AG04450 (cell line): Measurements from ENCODE around the gene MEDAG. TPM values are rescaled to one million over a fixed set of nuclear protein-coding genes. Genes with fewer than 3 reads are reported as not detected.
A peak's percentile ranks its signal among the peaks of the same experiment; 100 is the strongest.

Source experiments
- CTCF ChIA-PET: fragments of 300-600, 350-600 bp; formaldehyde crosslinking; extraction: SDS; loops from one replicate; lab custom pipeline; 2022; ENCODE audit warnings: antibody characterized with exemption, inconsistent platforms; lab: Charles Lee
- POLR2A ChIA-PET: fragments of 350-600 bp; formaldehyde crosslinking; extraction: SDS; loops from one replicate; lab custom pipeline; 2021; ENCODE audit warnings: antibody characterized with exemption, inconsistent platforms; lab: Yijun Ruan, JAX
- DNase-seq: peaks from one replicate; pipeline ENCODE4 v3.0.0-alpha.2; 2011; ENCODE audit warnings: low read depth, low spot score
- H3K27ac ChIP-seq: one replicate; pipeline ENCODE4 v1.5.1; 2012; ENCODE audit warnings: low read depth, low read length, control low read depth
- H3K27me3 ChIP-seq: one replicate; pipeline ENCODE4 v1.6.0; 2012; ENCODE audit warnings: low read length; ENCODE audit not compliant: control insufficient read depth, insufficient read depth
- H3K4me3 ChIP-seq: 2 replicates; pipeline ENCODE4 v1.5.1; 2011; ENCODE audit warnings: mild to moderate bottlenecking, low read depth, low read length, control low read depth
- H3K9me3 ChIP-seq: 2 replicates; pipeline ENCODE4 v1.5.1; 2012; ENCODE audit warnings: low read length; ENCODE audit not compliant: control insufficient read depth, insufficient read depth
- polyA minus RNA-seq: library from RNA; depleted of rRNA, polyadenylated mRNA; stranded (reverse); fragments of >200 nt; gene quantifications from 2 replicates; pipeline ENCODE4 v1.2.3, GENCODE V29; 2011; rRNA and poly(A)+ RNA removed
- polyA plus RNA-seq: library from polyadenylated mRNA; depleted of rRNA; stranded (reverse); fragments of >200 nt; gene quantifications from 2 replicates; pipeline ENCODE4 v1.2.3, GENCODE V29; 2011; rRNA removed
- TF ChIP-seq, protein P1 (sequence below): IDR thresholded peaks from 2 replicates; pipeline ENCODE4 v1.5.1; 2011; ENCODE audit warnings: low read depth, low read length, control low read depth, inconsistent platforms

The MEDAG gene
- 3.2 and 3.7 TPM in 2 replicates for polyA plus RNA-seq
- 1.9 and 2.4 TPM in 2 replicates for polyA minus RNA-seq

- H3K9me3 ChIP-seq: no peaks in the 10 kb centered on the region; the same call in 1 of the 2 replicates
- TF ChIP-seq, protein P1, sequence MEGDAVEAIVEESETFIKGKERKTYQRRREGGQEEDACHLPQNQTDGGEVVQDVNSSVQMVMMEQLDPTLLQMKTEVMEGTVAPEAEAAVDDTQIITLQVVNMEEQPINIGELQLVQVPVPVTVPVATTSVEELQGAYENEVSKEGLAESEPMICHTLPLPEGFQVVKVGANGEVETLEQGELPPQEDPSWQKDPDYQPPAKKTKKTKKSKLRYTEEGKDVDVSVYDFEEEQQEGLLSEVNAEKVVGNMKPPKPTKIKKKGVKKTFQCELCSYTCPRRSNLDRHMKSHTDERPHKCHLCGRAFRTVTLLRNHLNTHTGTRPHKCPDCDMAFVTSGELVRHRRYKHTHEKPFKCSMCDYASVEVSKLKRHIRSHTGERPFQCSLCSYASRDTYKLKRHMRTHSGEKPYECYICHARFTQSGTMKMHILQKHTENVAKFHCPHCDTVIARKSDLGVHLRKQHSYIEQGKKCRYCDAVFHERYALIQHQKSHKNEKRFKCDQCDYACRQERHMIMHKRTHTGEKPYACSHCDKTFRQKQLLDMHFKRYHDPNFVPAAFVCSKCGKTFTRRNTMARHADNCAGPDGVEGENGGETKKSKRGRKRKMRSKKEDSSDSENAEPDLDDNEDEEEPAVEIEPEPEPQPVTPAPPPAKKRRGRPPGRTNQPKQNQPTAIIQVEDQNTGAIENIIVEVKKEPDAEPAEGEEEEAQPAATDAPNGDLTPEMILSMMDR: no peak
- no peaks in the 10 kb centered on the region for H3K27me3 ChIP-seq
- H3K27ac ChIP-seq: no peak within 1 kb of the TSS
- peak within 1 kb of the TSS; percentile 7; the same call in 1 of the 2 replicates for H3K4me3 ChIP-seq
- DNase-seq: no peak
- CTCF ChIA-PET: interaction anchor here (1.4 kb wide), 2 partner anchors 13 to 40 kb away, joined by 4 to 6 read pairs; no protein-coding TSS in a partner anchor
- POLR2A ChIA-PET: interaction anchor here (0.9 kb wide), 1 partner anchor 80 kb away, joined by 3 read pairs; no protein-coding TSS in a partner anchor
These were observed at the start of gene MEDAG for GRCh38 chr13:30905932-30906383. Gene MEDAG (plus strand): TSS chr13:30906271. CDS start chr13:30906516, 245 bp downstream.

DNA sequence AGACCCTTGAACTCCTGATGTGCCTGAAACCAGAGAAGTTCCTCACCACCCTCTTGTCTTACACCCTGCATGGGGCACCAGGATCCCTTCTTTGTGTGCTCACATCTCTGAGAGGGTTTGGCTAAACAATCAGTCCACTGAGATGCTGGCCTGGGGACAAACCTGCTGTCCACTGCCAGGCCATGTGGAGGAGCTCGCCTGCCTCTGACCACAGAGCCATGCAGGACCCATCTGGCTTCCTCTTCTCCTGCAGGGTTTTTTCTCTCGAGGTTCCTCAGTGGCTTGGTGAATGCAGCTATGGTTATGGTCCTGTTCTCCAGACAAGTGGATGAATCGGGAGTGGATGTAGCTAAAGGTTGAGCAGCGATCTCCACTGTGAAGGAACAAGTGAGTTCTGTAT is 49.1 kb upstream of the MEDAG start:
- H3K9me3 ChIP-seq: peaks cover 10% of the 10 kb centered on the region
- CTCF ChIA-PET: interaction anchor here (3.0 kb wide), 1 partner anchor 8 kb away, joined by 23 read pairs; no protein-coding TSS in a partner anchor
- TF ChIP-seq, protein P1: no peak
- H3K27ac ChIP-seq: no peak overlapping the region
- POLR2A ChIA-PET: interaction anchor here (1.2 kb wide), 1 partner anchor 11 kb away, joined by 3 read pairs; no protein-coding TSS in a partner anchor
- no peaks in the 10 kb centered on the region for H3K27me3 ChIP-seq
- no peak for DNase-seq
- no peak overlapping the region for H3K4me3 ChIP-seq

GRCh38 chr13:30857636-30858035 is 48.4 kb upstream of the MEDAG start:
- H3K4me3 ChIP-seq: no peak overlapping the region

DNA sequence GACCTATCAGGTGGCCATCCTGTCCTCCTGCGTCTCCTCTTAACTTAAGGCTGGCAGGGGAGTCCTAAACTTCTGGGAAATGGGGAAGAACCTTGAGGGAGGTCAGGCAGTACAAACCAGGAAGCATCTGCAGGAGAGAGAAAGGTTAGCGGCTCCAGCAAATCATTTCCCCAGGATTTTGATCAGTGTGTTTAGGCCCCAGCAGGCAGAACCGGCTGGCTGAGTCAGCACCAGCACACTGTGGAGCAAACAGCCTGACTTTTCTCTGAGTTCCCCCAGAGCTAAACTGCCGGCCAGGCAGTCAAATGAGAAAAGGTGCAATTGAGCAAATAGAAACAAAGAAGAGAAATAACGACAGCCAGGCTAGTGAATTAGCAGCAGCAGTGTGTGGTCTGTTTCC is 46.7 kb upstream of the MEDAG start:
- Histone ChIP-seq H3K27ac (no peak overlapping the region), H3K9me3 (peaks cover 10% of the 10 kb centered on the region), H3K4me3 (no peak overlapping the region), H3K27me3 (no peaks in the 10 kb centered on the region)
- TF ChIP-seq, protein P1: no peak
- ChIA-PET POLR2A (no interaction called here), CTCF (no interaction called here)
- no peak for DNase-seq

More at GRCh38 chr13:30857636-30858035, 48.4 kb upstream of the MEDAG start:
- H3K27ac ChIP-seq: no peak overlapping the region
- DNase-seq: no peak
- ChIA-PET CTCF (interaction anchor here (0.9 to 3.0 kb wide), 3 partner anchors 8 to 187 kb away, joined by 4 to 23 read pairs (median 5); no protein-coding TSS in a partner anchor), POLR2A (no interaction called here)
- H3K9me3 ChIP-seq: peaks cover 10% of the 10 kb centered on the region
- TF ChIP-seq, protein P1: no peak
- H3K27me3 ChIP-seq: no peaks in the 10 kb centered on the region

- peaks cover 10% of the 10 kb centered on the region for H3K9me3 ChIP-seq
- ChIA-PET POLR2A (no interaction called here), CTCF (no interaction called here)
- H3K27ac ChIP-seq: no peak overlapping the region
- no peaks in the 10 kb centered on the region for H3K27me3 ChIP-seq
- TF ChIP-seq, protein P1: no peak
- H3K4me3 ChIP-seq: no peak overlapping the region
- DNase-seq: no peak
These were observed 44.9 kb upstream of the MEDAG start for GRCh38 chr13:30861163-30861562.
